LNCAP (cell line): ENCODE measurements around the gene SP3.

ENCODE experiments used
- TF ChIP-seq, protein P1 (sequence below): fragments of 450-650 bp; IDR thresholded peaks from 2 replicates; pipeline ENCODE4 v1.5.1; 2017; ENCODE audit warnings: mild to moderate bottlenecking

SP3 gene

DNA sequence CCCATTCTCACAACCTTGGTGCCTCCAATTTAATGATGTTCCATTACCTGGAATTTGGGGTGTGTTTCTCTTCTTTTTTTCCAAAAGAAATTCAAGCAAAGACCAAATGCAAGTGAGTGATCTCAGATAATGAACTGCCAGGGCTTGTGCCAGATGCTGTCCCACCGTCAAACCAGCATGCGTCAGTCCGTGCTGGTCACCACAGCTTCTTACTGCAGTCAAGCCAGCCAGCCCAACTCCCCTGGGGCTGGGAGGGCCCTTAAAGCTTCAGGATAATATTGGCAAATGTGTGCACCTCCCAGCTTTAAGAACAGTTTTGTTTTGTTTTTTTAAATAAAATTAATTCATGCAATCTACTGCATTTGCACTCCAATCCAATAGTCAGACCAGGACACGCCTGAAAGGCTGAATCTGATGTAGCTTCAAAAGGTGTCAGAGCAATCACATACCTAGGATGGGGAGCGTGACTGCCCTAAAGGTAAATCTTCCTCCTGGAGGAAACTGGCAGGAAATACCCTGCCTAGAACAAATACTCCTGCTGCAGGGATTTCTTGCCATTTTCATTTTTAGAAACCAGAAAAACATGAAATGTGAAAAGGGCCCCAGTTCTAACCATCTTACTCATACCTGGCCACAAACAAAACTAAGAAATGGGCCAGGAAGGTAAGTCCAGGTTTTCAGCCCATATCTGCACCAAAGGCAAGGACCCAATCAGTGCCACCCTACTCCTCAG lies 26.8 kb upstream of the SP3 start:
- TF ChIP-seq, protein P1, sequence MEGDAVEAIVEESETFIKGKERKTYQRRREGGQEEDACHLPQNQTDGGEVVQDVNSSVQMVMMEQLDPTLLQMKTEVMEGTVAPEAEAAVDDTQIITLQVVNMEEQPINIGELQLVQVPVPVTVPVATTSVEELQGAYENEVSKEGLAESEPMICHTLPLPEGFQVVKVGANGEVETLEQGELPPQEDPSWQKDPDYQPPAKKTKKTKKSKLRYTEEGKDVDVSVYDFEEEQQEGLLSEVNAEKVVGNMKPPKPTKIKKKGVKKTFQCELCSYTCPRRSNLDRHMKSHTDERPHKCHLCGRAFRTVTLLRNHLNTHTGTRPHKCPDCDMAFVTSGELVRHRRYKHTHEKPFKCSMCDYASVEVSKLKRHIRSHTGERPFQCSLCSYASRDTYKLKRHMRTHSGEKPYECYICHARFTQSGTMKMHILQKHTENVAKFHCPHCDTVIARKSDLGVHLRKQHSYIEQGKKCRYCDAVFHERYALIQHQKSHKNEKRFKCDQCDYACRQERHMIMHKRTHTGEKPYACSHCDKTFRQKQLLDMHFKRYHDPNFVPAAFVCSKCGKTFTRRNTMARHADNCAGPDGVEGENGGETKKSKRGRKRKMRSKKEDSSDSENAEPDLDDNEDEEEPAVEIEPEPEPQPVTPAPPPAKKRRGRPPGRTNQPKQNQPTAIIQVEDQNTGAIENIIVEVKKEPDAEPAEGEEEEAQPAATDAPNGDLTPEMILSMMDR, result no peak

GRCh38 chr2:173990970-173991819 lies 26.0 kb upstream of the SP3 start:
- TF ChIP-seq, protein P1, result no peak

GRCh38 chr2:173990245-173990644 lies 25.1 kb upstream of the SP3 start:
- TF ChIP-seq, protein P1, result no peak

DNA sequence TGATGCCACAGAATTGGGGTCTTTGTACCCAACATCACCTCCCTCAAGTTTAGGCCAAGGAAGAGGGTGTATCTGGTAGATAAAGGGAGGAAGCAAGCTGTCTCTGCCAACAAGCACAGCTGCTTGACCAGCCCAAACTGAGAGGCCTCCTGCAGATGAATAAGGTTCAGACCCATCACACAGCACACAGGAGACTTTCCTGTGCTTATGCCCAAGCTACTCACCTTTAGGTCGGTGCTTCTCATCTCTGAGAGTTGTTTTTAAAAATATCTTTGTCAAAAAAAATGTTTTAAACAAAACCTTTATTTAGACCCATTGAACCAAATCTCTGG lies 24.7 kb upstream of the SP3 start:
- TF ChIP-seq, protein P1, result no peak

DNA sequence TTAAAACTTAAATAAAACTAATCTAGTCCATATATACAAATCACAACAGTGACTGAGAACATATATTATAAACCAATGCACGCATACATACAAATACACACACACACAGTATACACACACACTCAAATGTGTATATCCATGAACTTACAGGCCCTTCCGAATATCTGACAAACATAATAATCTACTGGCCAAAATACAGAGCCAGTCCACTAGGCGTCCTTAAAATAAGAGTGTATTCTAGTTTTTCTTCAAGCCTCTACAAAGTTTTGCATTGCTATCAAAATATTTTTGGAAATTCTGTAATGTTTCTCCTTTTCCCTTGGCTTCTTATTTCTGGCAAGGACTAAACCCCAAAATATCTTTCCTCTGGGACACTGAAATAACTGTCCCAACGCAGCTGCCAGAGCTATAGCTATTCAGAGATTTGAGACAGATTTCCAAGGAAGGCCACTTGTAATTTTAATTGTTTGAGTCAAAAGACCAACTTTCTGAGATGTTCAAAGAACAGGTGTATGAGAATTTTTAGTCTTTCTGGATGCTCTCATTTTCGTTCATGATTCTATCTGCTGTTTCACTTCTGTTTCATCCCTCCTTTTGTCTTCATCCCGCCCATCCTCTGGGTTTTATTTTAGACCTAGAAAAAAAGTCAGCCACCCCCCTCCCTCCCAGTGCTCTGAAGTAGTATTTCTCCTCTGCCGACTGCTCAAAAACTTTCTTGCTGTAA lies 24.1 kb upstream of the SP3 start:
- TF ChIP-seq, protein P1, result no peak

- TF ChIP-seq, protein P1, result no peak
Measured at GRCh38 chr2:173986805-173987204, 21.6 kb upstream of the SP3 start.

- TF ChIP-seq, protein P1, result no peak
Measured at GRCh38 chr2:173985605-173985992, 20.4 kb upstream of the SP3 start.
